Activated effector memory CD4-positive, alpha-beta T cell treated with anti-CD3 and anti-CD28 coated beads, Interleukin-2, amount 50 U/mL, for 16 hours (primary cell): ENCODE results near the gene STX2.

ENCODE experiments used
- DNase-seq: peaks from one replicate; pipeline ENCODE4 v3.0.0-alpha.2; 2020

Gene STX2

GRCh38 chr12:130829391-130830245 lies 9.4 kb downstream of the STX2 start:
- DNase-seq, result no peak

GRCh38 chr12:130828895-130829294 lies 10.2 kb downstream of the STX2 start:
- DNase-seq, result no peak

GRCh38 chr12:130827432-130827831 lies 11.6 kb downstream of the STX2 start:
- DNase-seq, result no peak

DNA sequence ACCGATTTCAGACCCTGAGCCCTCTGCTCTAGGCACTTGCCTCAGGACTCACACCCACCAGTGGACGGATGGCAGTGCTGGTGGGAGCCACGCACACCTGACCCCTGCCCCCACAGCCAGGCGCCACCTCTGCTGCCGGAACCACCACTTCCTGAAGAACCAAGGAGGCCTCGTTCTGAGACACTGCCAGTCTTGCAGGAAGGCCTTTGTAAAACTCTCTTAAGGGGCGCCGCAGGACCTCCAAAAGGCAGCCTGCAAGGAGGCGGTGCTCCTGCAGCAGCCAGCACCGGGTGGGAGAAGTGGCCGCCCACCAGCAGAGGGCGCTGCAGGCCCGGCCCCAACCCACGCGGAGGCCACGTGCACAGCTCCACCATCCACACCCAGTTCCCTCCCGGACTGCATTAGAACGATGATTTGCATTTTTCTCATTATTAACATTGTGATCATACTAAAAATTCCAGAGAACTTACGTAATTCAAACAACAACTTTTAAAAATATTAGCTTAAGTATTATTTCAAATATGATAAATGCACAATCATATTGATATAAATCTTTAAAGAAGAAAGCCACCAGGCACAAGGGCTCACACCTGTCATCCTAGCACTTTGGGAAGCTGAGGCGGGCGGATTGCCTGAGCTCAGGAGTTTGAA lies 12.8 kb downstream of the STX2 start:
- DNase-seq, result peak; percentile 90

DNA sequence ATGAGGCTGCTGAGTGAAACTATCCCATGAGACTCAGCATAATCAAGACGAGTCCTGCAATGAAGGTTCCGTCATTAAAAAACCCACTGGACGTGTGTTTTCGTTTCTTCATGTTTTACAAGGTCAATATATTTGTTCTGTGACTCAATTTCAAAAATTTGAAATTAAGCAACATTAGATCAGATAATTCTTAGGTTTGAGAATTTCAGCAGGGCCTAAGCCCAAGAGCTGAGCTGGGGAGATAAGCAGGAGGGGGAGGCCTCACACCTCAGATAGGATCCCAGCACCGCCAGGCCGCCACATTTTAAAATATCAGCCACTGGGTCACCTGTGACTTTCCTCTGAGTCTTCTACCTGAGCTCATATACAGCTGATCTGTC lies 13.3 kb downstream of the STX2 start:
- DNase-seq, result no peak

DNA sequence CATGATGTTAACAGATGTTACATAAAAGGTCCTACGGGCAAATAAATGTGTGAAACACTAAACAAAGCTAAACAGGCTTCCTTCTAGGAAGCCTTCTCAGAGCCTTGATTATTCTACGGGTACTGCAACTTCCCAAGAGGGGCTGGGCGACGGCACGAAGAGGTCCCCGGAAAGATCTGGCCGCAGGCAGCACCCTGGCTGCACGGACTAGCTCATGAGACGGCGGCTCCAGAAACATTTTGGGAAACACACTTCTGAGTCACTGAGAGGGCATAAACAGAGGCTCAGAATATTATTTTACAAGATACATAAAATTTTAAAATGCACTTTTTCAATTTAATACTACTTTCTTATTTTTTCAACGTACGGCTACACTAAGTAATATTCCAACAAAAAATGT lies 19.4 kb downstream of the STX2 start:
- no peak for DNase-seq

- peak; percentile 92 for DNase-seq
Observed at GRCh38 chr12:130818635-130819576, 20.1 kb downstream of the STX2 start.

DNA sequence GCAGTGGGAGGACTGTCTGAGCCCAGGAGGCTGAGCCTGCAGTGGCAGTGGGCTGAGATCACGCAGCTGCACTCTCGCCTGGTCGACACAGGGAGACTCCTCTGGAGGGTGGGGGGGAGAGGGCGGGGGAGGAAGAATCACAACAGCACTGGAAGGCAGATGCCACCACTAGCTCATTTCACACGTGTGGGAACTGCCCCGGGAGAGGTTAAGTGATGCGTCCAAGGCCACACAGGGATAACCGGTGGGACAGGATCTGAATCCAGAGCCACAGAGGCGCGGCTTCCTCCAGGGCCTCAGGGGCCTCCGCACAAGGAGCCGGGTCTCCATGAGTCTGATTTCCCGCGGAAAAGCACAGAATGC lies 20.8 kb downstream of the STX2 start:
- no peak for DNase-seq

- no peak for DNase-seq
Observed at GRCh38 chr12:130817804-130818203, 21.2 kb downstream of the STX2 start.

DNA sequence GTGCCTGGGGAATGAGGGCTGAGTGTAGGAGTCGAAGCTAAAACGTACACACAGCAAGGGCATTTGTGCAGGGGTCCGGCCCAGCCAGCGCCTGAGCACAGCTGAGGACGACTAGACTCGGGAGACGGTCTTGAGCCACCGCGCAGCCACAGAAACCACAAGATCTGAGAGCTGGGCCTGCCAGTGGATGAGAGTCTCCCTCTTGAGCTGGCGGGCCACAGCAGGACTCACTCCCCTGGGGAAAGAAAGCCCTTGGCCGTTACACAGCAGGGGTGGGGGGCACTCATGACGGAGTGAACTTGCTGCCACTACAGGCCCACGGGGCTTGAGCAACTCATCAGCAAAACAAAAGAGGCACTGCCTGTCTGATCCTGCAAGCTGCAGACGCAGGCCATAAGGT lies 23.0 kb downstream of the STX2 start:
- DNase-seq, result peak; percentile 59

GRCh38 chr12:130815028-130815741 lies 23.9 kb downstream of the STX2 start:
- DNase-seq, result peak; percentile 34

GRCh38 chr12:130813949-130814348 lies 25.1 kb downstream of the STX2 start:
- DNase-seq, result no peak

DNA sequence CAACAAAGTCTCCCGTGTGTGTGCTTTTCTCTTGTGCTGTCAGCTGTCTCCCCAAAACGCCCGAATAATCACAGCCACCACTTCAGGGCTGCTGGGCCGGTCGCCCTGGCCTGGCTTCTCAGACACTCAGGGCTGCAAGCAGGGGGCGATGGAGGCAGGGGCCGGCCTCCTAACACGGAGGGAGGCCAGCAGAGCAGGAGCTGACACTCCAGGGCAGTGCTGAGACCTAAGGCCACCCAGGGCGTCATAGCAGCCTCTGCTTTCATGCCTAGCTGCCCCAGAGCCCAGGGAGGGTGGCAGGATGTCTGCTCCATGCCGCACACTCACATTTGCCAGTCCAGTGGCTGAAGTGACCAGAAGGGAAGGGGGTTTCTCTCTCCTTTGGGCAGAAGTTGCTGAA lies 25.6 kb downstream of the STX2 start:
- DNase-seq, result peak; percentile 37

GRCh38 chr12:130809791-130810190 lies 29.3 kb downstream of the STX2 start:
- no peak for DNase-seq

DNA sequence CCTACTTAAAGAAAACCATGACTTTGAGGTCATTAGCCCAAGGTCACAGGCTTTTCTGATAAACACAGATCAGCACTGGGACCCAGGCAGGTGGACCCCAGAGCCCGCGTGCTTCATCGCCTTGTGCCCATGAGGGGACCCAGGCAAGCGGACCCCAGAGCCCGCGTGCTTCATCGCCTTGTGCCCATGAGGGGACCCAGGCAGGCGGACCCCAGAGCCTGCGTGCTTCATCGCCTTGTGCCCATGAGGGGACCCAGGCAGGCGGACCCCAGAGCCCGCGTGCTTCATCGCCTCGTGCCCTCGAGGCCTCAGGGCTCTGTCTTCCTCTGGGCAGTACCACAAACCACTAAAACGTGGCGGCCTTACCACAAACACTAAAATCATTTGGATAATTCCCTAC lies 31.7 kb downstream of the STX2 start:
- no peak for DNase-seq

DNA sequence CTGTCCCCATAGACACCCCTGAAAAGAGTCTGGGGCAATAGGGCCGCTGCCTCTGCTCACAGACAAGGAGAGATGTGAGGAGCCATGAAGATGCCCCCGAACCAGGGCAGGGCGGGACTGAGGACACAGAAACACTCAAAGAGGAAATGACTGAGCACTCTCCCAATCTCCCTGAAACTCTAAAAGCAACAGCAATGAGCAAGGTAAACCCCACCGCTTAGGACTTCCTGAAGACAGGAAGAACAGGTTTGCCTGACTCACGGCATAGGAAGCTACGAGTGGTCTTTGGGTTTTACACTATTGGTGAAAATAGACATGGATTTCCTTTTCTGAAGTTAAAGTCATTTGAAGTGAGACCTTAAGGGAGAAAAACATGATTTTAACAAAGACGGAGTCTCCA lies 32.5 kb downstream of the STX2 start:
- no peak for DNase-seq

GRCh38 chr12:130805635-130806034 lies 33.4 kb downstream of the STX2 start:
- no peak for DNase-seq

DNA sequence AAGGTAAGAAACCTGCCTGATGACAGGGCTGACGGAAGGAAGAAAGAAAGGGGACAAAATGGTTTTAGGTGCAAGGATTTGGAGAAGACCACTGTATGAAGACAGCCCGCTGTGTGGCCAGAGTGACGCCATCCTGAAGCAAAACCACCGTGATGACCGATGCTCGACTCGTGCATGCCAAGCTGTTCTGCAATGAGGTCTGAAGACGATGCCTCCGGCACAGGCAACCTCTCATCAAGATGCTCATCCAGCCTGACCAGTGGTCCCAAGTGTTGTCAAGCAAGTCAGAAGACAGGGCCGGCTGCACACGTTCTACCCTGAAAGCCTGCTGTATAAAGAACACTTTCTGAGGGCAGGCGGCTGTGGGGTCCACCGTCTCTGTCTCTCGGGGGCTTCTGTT lies 34.8 kb downstream of the STX2 start:
- no peak for DNase-seq

GRCh38 chr12:130803702-130804101 lies 35.3 kb downstream of the STX2 start:
- DNase-seq, result no peak

DNA sequence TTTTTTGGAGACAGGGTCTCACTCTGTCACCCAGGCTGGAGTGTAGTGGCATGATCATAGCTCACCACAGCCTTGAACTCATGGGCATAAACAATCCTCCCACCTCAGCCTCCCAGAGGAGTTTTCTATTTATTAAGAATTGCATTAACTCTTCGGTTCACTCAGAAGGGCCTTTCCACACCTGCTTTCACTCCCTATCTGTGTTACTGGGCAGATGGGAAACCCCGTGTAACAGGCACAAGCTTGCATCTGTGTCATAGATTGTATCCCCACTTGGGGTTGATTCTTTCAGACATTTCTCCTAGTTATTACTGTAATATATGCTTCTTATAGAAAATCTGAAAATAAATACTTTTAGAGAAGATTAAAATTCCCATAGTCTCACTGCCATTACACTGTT lies 38.7 kb downstream of the STX2 start:
- DNase-seq, result no peak

DNA sequence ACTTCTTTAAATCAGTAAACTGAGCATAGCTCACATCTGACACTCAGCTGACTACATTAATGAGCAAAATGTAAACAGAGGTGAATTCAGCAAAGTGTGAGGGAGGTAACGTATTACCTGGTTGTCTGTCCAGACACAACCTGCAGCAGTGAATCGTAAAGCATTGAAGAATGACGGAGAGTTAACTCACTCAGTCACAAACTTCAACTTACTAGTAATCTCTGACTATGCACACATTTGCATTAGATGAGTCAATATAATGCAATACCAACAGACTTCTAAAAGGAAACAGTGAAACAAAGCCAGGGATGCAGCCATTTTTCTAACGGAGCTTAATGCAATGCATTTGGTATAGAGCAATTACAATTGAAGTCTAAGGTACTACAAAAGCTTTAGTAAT lies 40.0 kb downstream of the STX2 start:
- DNase-seq, result no peak

GRCh38 chr12:130796985-130797686 lies 41.9 kb downstream of the STX2 start:
- DNase-seq, result peak; percentile 78
